Gastrocnemius medialis (tissue), 4 donors: ENCODE measurements around the gene N4BP2L2. TPM values are rescaled to one million over a fixed set of nuclear protein-coding genes. Genes with fewer than 3 reads are reported as not detected.
A peak's percentile ranks its signal among the peaks of the same experiment; 100 is the strongest.

Experiments used
- ATAC-seq, 2 donors: fragments of 150-250 bp; one replicate each; pipeline ENCODE4 v1.9.1; 2016
- DNase-seq, 2 donors: peaks; one replicate each; pipeline ENCODE4 v3.0.0-alpha.2; 2019
- H3K27ac ChIP-seq, 4 donors: fragments of 200-600 bp; sonication (generic); 1 replicate in 1 of 4; 2 replicates in 3 of 4; pipeline ENCODE4 v1.5.1; 2016 to 2018; ENCODE audit warnings: mild to moderate bottlenecking in 2 of 4, moderate library complexity in 1 of 4
- H3K27me3 ChIP-seq, 3 donors: fragments of 200-600 bp; sonication (generic) in 2 of 3; 1 replicate in 1 of 3; 2 replicates in 2 of 3; pipeline versions ENCODE4 v1.5.1 to v1.6.0; 2016 to 2019; ENCODE audit warnings: mild to moderate bottlenecking in 1 of 3, moderate library complexity in 1 of 3
- H3K36me3 ChIP-seq, 2 donors: fragments of 200-600 bp; sonication (generic) in 1 of 2; one replicate each; pipeline ENCODE4 v1.5.1; 2017 to 2018
- H3K4me1 ChIP-seq, 2 donors: fragments of 200-600 bp; sonication (generic) in 1 of 2; one replicate each; pipeline ENCODE4 v1.5.1; 2016 to 2017; ENCODE audit warnings: mild to moderate bottlenecking in 2 of 2
- H3K4me3 ChIP-seq, 4 donors: fragments of 200-600 bp; sonication (generic) in 3 of 4; 1 replicate in 1 of 4; 2 replicates in 3 of 4; pipeline ENCODE4 v1.5.1; 2016 to 2019; ENCODE audit warnings: mild to moderate bottlenecking in 2 of 4
- H3K9me3 ChIP-seq, 3 donors: fragments of 200-600 bp; sonication (generic) in 2 of 3; 1 replicate in 1 of 3; 2 replicates in 2 of 3; pipeline ENCODE4 v1.5.1; 2016 to 2019
- CTCF ChIP-seq, 5 experiments: fragments of 450-650 bp in 3 of 5; fragments of 200-600 bp in 2 of 5; sonication (generic) in 2 of 5; IDR thresholded peaks in 4 of 5; conservative IDR thresholded peaks in 1 of 5; 1 replicate in 4 of 5; 2 replicates in 1 of 5; pipeline ENCODE4 v1.5.1; 2016 to 2019; ENCODE audit warnings: antibody characterized with exemption in 5 of 5, mild to moderate bottlenecking in 3 of 5, moderate library complexity in 3 of 5
- POLR2A ChIP-seq, 2 donors: fragments of 450-650 bp; IDR thresholded peaks; one replicate each; pipeline ENCODE4 v1.6.1; 2017; ENCODE audit warnings: antibody characterized with exemption in 2 of 2, mild to moderate bottlenecking in 2 of 2, moderate library complexity in 2 of 2
- in situ Hi-C, 4 donors: fragments of 200-750 bp; cut with MboI; loops; one replicate each; pipeline versions ENCODE4 v1.15.0 to v1.8.0; 2017; ENCODE audit warnings: low sequenced_read_pairs in 4 of 4
- intact Hi-C: fragments of 100-400 bp; cut with DNase I; formaldehyde crosslinking; loops from one replicate; pipeline ENCODE4 v1.15.1; 2023; ENCODE audit warnings: low total_unique reads
- total RNA-seq, 4 donors: library from RNA; depleted of rRNA; stranded (reverse); fragments of >200 nt; gene quantifications; one replicate each; pipeline versions ENCODE4 v1.1.0 to v1.2.3, GENCODE V29; 2016

Gene N4BP2L2
- total RNA-seq, 4 donors from 2014 or later = 52.2 to 370 (median 176) TPM

GRCh38 chr13:32537580-32538142, 934 bp downstream of the N4BP2L2 start:
- intact Hi-C loops = loop anchor here (1.0 to 10.0 kb wide), 7 partner anchors 49 to 1375 kb away; partner anchors contain the start of genes BRCA2, HSPH1, PDS5B and ZAR1L
- Histone ChIP-seq H3K27me3 (no peaks in the 10 kb centered on the region), H3K4me3 (peak overlapping the region; percentile 77 to 94 (median 90)), H3K9me3 (no peaks in the 10 kb centered on the region), H3K4me1 (peaks cover 48 to 49% of the 10 kb centered on the region in 2 donors), H3K36me3 (peaks cover 0 to 14% of the 10 kb centered on the region in 2 donors), H3K27ac (peak overlapping the region; percentile 88 to 99 (median 97))
- in situ Hi-C loops = no loop called here
- DNase-seq (peak; percentile 4 to 36), ATAC-seq (peak; percentile 3 to 10)
- TF ChIP-seq POLR2A (IDR thresholded peaks at IDR 0.05) (no peak), CTCF (IDR thresholded peaks at IDR 0.05 in 4 of 5, conservative IDR thresholded peaks at IDR 0.05 in 1 of 5) (no peak)

GRCh38 chr13:32535748-32536147, 2.8 kb downstream of the N4BP2L2 start:
- Histone ChIP-seq H3K27me3 (no peaks in the 10 kb centered on the region), H3K36me3 (peaks cover 0 to 14% of the 10 kb centered on the region in 2 donors), H3K9me3 (no peaks in the 10 kb centered on the region), H3K4me1 (peaks cover 67% of the 10 kb centered on the region in 2 donors), H3K4me3 (peak overlapping the region in 3 of 4 donors; percentile 10 to 40 (median 27)), H3K27ac (peak overlapping the region; percentile 88 to 99 (median 97))
- intact Hi-C loops = loop anchor here (5.0 to 10.0 kb wide), 4 partner anchors 102 to 1373 kb away; partner anchors contain the start of genes BRCA2, HSPH1 and ZAR1L
- DNase-seq (no peak), ATAC-seq (no peak)
- in situ Hi-C loops = no loop called here
- no peak for TF ChIP-seq CTCF (IDR thresholded peaks at IDR 0.05 in 4 of 5, conservative IDR thresholded peaks at IDR 0.05 in 1 of 5)
- TF ChIP-seq POLR2A (IDR thresholded peaks at IDR 0.05) = no peak

DNA sequence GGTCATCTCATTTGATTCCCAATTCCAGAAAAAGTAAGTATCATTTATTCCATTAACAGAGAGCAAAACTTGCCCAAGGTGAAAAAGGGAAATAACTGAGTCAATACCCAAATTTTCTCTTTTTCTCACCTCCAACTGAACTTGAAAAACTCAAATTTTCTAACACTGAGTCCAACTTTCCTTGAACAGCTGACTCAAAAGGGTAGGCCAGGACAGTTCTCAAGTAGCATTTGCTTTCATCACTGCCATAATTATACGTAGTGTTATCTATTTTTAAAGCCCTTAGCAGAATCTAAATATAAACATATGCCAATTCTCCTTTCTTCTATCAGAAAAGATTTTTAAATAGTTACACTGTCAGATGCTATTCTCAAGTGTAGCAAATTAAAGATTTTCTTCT, 3.5 kb downstream of the N4BP2L2 start:
- ATAC-seq (peak; percentile 53 to 56), DNase-seq (no peak)
- H3K9me3 ChIP-seq = no peaks in the 10 kb centered on the region
- H3K36me3 ChIP-seq = peaks cover 0 to 14% of the 10 kb centered on the region in 2 donors
- no peak for TF ChIP-seq POLR2A (IDR thresholded peaks at IDR 0.05)
- TF ChIP-seq CTCF (IDR thresholded peaks at IDR 0.05 in 4 of 5, conservative IDR thresholded peaks at IDR 0.05 in 1 of 5) = no peak
- H3K27me3 ChIP-seq = no peaks in the 10 kb centered on the region
- peak overlapping the region; percentile 88 to 99 (median 97) for H3K27ac ChIP-seq
- intact Hi-C loops (loop anchor here (5.0 to 10.0 kb wide), 4 partner anchors 102 to 1373 kb away; partner anchors contain the start of genes BRCA2, HSPH1 and ZAR1L), in situ Hi-C loops (no loop called here)
- peaks cover 74% of the 10 kb centered on the region in 2 donors for H3K4me1 ChIP-seq
- peak overlapping the region; percentile 10 to 40 (median 30) for H3K4me3 ChIP-seq

GRCh38 chr13:32530841-32531253, 7.7 kb downstream of the N4BP2L2 start:
- peaks cover 0 to 6% of the 10 kb centered on the region in 2 donors for H3K36me3 ChIP-seq
- in situ Hi-C loops (no loop called here), intact Hi-C loops (loop anchor here (2.0 to 10.0 kb wide), 2 partner anchors 104 to 594 kb away; no protein-coding TSS in a partner anchor)
- H3K9me3 ChIP-seq = no peaks in the 10 kb centered on the region
- TF ChIP-seq POLR2A (IDR thresholded peaks at IDR 0.05) (no peak), CTCF (IDR thresholded peaks at IDR 0.05 in 4 of 5, conservative IDR thresholded peaks at IDR 0.05 in 1 of 5) (no peak)
- ATAC-seq = peak; percentile 89 to 91
- H3K4me1 ChIP-seq = peaks cover 82 to 93% of the 10 kb centered on the region in 2 donors
- no peaks in the 10 kb centered on the region for H3K27me3 ChIP-seq
- peak overlapping the region; percentile 72 to 96 (median 83) for H3K27ac ChIP-seq
- peak overlapping the region in 3 of 4 donors; percentile 0 to 24 (median 17) for H3K4me3 ChIP-seq
- DNase-seq = peak; percentile 21 to 32
